HEK293 (cell line): ENCODE data around the gene ICAM2.

Experiments used
- CTCF ChIA-PET: fragments of 350-600 bp; formaldehyde crosslinking; extraction: SDS; loops from one replicate; lab custom pipeline; 2021; ENCODE audit warnings: antibody characterized with exemption; lab: Yijun Ruan, JAX
- POLR2A ChIA-PET: fragments of 300-600 bp; formaldehyde crosslinking; extraction: SDS; loops from one replicate; lab custom pipeline; 2020; ENCODE audit warnings: antibody characterized with exemption, inconsistent platforms; lab: Yijun Ruan, JAX
- H3K27ac ChIP-seq: fragments of 200-500 bp; sonication (Bioruptor generic); 2 replicates; pipeline ENCODE4 v1.5.1; 2014; ENCODE audit warnings: low read depth, low read length, control low read depth, inconsistent platforms; ENCODE audit errors: extremely low read depth
- H3K36me3 ChIP-seq, 2 experiments: fragments of 200-500 bp in 1 of 2; sonication (Bioruptor generic) in 1 of 2; 1 replicate in 1 of 2; 2 replicates in 1 of 2; pipeline ENCODE4 v1.5.1; 2014 to 2017; ENCODE audit warnings: inconsistent platforms in 2 of 2, low read length in 2 of 2; ENCODE audit not compliant: control insufficient read depth in 2 of 2, insufficient read depth in 1 of 2
- H3K4me1 ChIP-seq: fragments of 200-500 bp; sonication (Bioruptor generic); 2 replicates; pipeline ENCODE4 v1.5.1; 2014; ENCODE audit warnings: mild to moderate bottlenecking, low read length, inconsistent platforms; ENCODE audit not compliant: control insufficient read depth, insufficient read depth
- H3K4me3 ChIP-seq: 2 replicates; pipeline ENCODE4 v1.5.1; 2011; ENCODE audit warnings: low read depth, mild to moderate bottlenecking, control low read depth, low read length, moderate library complexity
- H3K9me3 ChIP-seq: fragments of 200-500 bp; sonication (Bioruptor generic); 2 replicates; pipeline ENCODE4 v1.5.1; 2014; ENCODE audit warnings: low read depth, low read length, inconsistent platforms; ENCODE audit not compliant: control insufficient read depth, insufficient read depth
- KLF8 ChIP-seq: fragments of 450-650 bp; formaldehyde crosslinking; IDR thresholded peaks from 2 replicates; pipeline ENCODE4 v1.5.1; 2016; ENCODE audit warnings: missing biosample characterization, missing genetic modification characterization
- MEIS1 ChIP-seq: sonication (generic); formaldehyde crosslinking; IDR thresholded peaks from 2 replicates; pipeline ENCODE4 v1.8.1; 2022; ENCODE audit warnings: missing genetic modification reagents, mild to moderate bottlenecking, borderline replicate concordance
- REPIN1 ChIP-seq: fragments of 450-650 bp; formaldehyde crosslinking; IDR thresholded peaks from 2 replicates; pipeline ENCODE4 v1.5.1; 2017; ENCODE audit warnings: missing biosample characterization, missing genetic modification characterization, low read depth
- REST ChIP-seq: fragments of 450-650 bp; formaldehyde crosslinking; IDR thresholded peaks from 2 replicates; pipeline ENCODE4 v1.5.1; 2016; ENCODE audit warnings: missing biosample characterization, missing genetic modification characterization
- SALL2 ChIP-seq: fragments of 450-650 bp; formaldehyde crosslinking; IDR thresholded peaks from 2 replicates; pipeline ENCODE4 v1.5.0; 2017; ENCODE audit warnings: missing biosample characterization, mild to moderate bottlenecking, missing genetic modification characterization, borderline replicate concordance
- ZBTB7A ChIP-seq: fragments of 450-650 bp; formaldehyde crosslinking; IDR thresholded peaks from 2 replicates; pipeline ENCODE4 v1.5.1; 2016; ENCODE audit warnings: low read depth, missing biosample characterization, missing genetic modification characterization
- ZNF239 ChIP-seq: fragments of 450-650 bp; formaldehyde crosslinking; IDR thresholded peaks from 2 replicates; pipeline ENCODE4 v1.5.1; 2016; ENCODE audit warnings: missing biosample characterization, missing genetic modification characterization
- ZNF24 ChIP-seq: fragments of 450-650 bp; formaldehyde crosslinking; IDR thresholded peaks from 2 replicates; pipeline ENCODE4 v1.5.1; 2016; ENCODE audit warnings: missing biosample characterization, missing genetic modification characterization
- ZNF416 ChIP-seq: fragments of 450-650 bp; formaldehyde crosslinking; IDR thresholded peaks from 2 replicates; pipeline ENCODE4 v1.5.1; 2016; ENCODE audit warnings: missing biosample characterization, missing genetic modification characterization
- ZNF433 ChIP-seq: fragments of 450-650 bp; formaldehyde crosslinking; IDR thresholded peaks from 2 replicates; pipeline ENCODE4 v1.5.1; 2016; ENCODE audit warnings: missing biosample characterization, missing genetic modification characterization, low read depth
- ZNF513 ChIP-seq: fragments of 450-650 bp; IDR thresholded peaks from 2 replicates; pipeline ENCODE4 v1.5.1; 2018; ENCODE audit warnings: missing biosample characterization, missing genetic modification characterization
- ZNF580 ChIP-seq: fragments of 450-650 bp; formaldehyde crosslinking; IDR thresholded peaks from 2 replicates; pipeline ENCODE4 v1.5.1; 2016; ENCODE audit warnings: missing biosample characterization, missing genetic modification characterization
- ZNF639 ChIP-seq: fragments of 450-650 bp; formaldehyde crosslinking; IDR thresholded peaks from 2 replicates; pipeline ENCODE4 v1.5.1; 2016; ENCODE audit warnings: missing biosample characterization, missing genetic modification characterization

ICAM2 gene

GRCh38 chr17:64016974-64017373, 3.5 kb downstream of the ICAM2 start:
- Histone ChIP-seq H3K27ac (no peak overlapping the region), H3K36me3 (no peaks in the 10 kb centered on the region), H3K4me1 (no peaks in the 10 kb centered on the region), H3K4me3 (no peak overlapping the region), H3K9me3 (no peaks in the 10 kb centered on the region)
- POLR2A ChIA-PET, result no interaction called here
- no peak for TF ChIP-seq ZNF24 (tag by site-specific recombination)
- CTCF ChIA-PET, result interaction anchor here (0.6 to 2.1 kb wide), 13 partner anchors 9 to 407 kb away, joined by 3 to 18 read pairs (median 4); partner anchors contain the start of gene CSHL1

GRCh38 chr17:64016231-64016784, 4.1 kb downstream of the ICAM2 start:
- H3K27ac ChIP-seq, result no peak overlapping the region
- H3K36me3 ChIP-seq, result no peaks in the 10 kb centered on the region
- ChIA-PET CTCF (interaction anchor here (0.6 to 2.1 kb wide), 11 partner anchors 8 to 408 kb away, joined by 3 to 18 read pairs (median 4); partner anchors contain the start of gene CSHL1), POLR2A (no interaction called here)
- no peak overlapping the region for H3K4me3 ChIP-seq
- no peaks in the 10 kb centered on the region for H3K4me1 ChIP-seq
- no peaks in the 10 kb centered on the region for H3K9me3 ChIP-seq
- TF ChIP-seq ZNF239 (tag by site-specific recombination) (no peak), ZNF416 (tag by site-specific recombination) (no peak), REPIN1 (tag by site-specific recombination) (no peak), ZBTB7A (tag by site-specific recombination) (no peak), ZNF433 (tag by site-specific recombination) (no peak), REST (no peak)

- H3K4me3 ChIP-seq, result no peak overlapping the region
- ChIA-PET POLR2A (no interaction called here), CTCF (no interaction called here)
- H3K4me1 ChIP-seq, result no peaks in the 10 kb centered on the region
- no peak overlapping the region for H3K27ac ChIP-seq
- H3K9me3 ChIP-seq, result no peaks in the 10 kb centered on the region
- TF ChIP-seq ZNF639 (no peak), KLF8 (tag by site-specific recombination) (no peak), ZNF513 (tag by site-specific recombination) (no peak), MEIS1 (CRISPR knock-in tag) (no peak), ZNF580 (tag by site-specific recombination) (no peak), SALL2 (tag by site-specific recombination) (no peak)
- H3K36me3 ChIP-seq, result no peaks in the 10 kb centered on the region
These were observed 5.0 kb downstream of the ICAM2 start for GRCh38 chr17:64015447-64015846.
